GM18951 (cell line): Measurements from ENCODE around the gene SPRING1.

Experiments
- POLR2A ChIP-seq: IDR thresholded peaks from 4 replicates; pipeline ENCODE4 v1.6.1; 2011; ENCODE audit warnings: mild to moderate bottlenecking; ENCODE audit not compliant: insufficient read length, insufficient read depth; ENCODE audit errors: extremely low read depth
- in situ Hi-C: fragments of 300-500 bp; cut with MboI; formaldehyde crosslinking; loops from one replicate; pipeline ENCODE4 v1.12.0; 2022; ENCODE audit warnings: low sequenced_read_pairs, mixed read lengths, inconsistent platforms; ENCODE audit not compliant: unreplicated experiment

Gene SPRING1

DNA sequence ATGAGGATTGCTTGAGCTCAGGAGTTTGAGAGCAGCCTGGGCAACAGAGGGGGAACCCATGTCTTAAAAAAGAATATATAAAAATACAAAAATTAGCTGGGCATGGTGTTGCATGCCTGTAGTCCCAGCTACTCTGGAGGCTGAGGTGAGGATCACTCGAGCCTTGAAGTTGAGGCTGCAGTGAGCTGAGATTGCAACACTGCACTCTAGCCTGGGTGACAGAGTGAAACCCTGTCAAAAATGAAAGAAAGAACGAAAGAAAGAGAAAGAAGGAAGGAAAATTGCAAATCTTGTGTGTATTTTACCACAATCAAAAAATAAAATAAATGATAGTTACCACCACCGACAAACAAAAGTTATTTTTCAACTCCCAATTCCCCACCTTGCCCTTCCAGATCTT lies 45.3 kb downstream of the SPRING1 start:
- in situ Hi-C loops = no loop called here
- TF ChIP-seq POLR2A = no peak

DNA sequence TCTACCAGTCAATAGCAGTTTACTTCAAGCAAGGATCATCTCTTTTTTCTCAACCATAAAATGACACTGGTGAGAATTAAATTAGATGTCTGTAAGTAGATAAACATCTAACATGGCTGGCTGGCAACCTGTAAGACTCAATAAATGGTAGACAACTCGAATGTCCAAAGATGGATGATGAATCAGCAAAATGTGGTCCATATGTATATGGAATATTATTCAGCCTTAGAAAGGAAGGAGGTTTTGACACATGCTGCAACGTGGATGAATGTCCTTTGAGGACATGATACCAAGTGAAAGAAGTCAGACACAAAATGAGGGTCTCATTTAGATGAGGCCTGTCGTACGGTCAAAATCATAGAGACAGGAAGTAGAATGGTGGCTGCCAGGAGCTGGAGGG lies 46.2 kb downstream of the SPRING1 start:
- TF ChIP-seq POLR2A = no peak
- in situ Hi-C loops = no loop called here

DNA sequence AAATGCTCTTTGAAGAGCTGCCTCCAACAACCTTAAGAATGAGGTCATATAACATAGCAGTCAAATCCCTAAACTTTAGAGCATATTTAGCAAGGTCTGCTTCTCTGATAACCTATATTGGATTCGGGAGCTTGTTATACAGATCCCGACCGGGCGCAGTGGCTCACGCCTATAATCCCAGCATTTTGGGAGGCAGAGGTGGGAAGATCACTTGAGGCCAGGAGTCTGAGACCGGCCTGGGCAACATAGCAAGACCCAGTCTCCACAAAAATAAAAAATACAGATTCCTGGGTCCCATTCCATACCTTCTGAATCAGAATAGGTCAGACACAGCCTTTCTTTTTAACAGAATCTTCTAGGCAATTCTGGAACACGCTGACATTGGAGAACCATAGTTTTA lies 46.7 kb downstream of the SPRING1 start:
- in situ Hi-C loops = no loop called here
- TF ChIP-seq POLR2A = no peak

DNA sequence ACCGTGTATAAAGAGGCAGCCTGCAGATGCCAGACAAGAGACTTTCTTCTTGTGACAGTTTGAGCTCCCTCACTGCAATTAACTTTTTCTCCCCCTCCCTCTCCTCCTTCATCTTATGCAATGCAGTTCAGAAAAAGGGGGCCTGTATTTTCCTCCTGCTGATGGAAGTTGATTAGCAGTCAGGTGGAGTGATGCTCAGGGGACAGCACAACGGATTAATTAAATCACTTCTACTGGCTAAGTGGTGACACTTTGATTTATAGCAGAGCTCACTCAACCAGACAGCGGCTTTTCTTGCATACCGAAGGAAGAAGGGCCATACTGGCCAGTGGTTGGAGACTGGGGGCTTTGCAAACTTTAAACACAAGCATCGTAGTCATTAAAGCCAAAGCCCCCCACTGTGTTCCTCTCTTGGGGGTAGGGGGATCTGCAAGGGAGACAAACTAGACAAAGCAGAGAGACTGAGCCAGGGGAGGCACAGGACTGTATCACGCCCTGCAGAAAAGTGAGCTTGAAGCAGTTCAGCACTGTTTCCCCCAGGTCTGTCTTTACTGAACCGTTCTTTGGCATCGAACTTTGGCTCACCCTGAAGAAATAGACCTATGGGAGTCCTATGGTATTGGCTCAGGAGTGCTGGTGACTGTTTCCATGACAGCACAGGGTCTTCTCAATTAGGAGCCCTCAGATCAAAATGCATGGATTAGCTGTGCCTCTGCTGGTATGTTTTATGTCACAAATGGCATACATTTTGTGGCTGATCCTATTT lies 47.7 kb downstream of the SPRING1 start:
- in situ Hi-C loops = no loop called here

DNA sequence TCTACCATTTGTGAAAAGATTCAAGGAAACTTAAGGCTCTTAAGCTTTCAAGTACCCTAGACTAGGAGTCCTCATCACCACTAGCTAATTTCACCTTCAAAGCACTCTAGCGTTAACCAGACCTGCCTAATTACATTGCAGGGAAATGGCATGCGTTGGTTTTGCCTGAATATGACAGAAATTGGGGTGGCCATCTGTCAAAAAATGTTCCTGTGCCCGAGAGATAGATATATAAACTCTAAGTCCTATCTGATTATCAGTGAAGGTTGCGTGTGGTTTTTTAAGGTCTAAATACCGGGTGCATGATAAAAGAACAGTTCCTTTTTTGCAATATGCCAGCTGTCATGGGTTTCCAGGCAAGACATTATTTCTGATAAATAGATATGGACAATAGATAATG lies 48.3 kb downstream of the SPRING1 start:
- in situ Hi-C loops = no loop called here
- TF ChIP-seq POLR2A = no peak

More for the DNA sequence above, 47.7 kb downstream of the SPRING1 start:
- no peak for TF ChIP-seq POLR2A
